ENCODE measurements around the gene CARNS1.

Gene CARNS1

DNA sequence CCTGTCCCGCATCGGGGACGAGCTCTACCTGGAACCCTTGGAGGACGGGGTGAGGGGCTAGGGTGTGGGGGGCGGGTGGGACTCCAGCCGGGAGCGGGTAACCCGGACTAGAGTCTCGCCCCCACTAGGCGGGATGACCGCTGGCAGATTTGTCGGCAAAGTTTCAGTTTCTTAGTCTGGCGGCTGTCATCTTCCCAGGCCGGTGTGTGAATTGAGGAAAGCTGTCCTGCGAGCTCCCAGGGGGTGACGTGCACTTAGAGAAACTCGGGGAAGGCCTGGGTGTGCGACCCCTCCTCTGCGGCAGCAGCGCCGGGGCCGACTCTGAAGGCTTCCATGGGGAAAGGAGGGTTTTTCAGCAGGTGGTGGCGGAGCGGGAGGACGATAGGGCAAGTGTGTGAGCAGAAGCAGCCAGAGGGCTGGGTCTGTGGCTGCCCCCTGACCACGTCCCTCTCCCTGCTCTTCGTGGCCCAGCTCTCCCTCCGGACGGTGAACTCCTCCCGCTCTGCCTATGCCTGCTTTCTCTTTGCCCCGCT lies 23.2 kb upstream of the CARNS1 start:
- Histone ChIP-seq H3K4me3 (ENCODE audit: low read length) (peak overlapping the region; percentile 67), H3K4me1 (ENCODE audit: control insufficient read depth, low read depth, low read length) (no peaks in the 10 kb centered on the region), H3K9me3 (ENCODE audit: control insufficient read depth, low read depth, low read length) (no peaks in the 10 kb centered on the region), H3K36me3 (ENCODE audit: control insufficient read depth, low read depth, low read length) (peaks cover 3% of the 10 kb centered on the region), H3K27ac (ENCODE audit: low read length) (no peak overlapping the region), H3K9ac (ENCODE audit: low read length) (peak overlapping the region; percentile 62), H3K27me3 (ENCODE audit: control insufficient read depth, insufficient read depth, low read length) (peaks cover 5% of the 10 kb centered on the region)

DNA sequence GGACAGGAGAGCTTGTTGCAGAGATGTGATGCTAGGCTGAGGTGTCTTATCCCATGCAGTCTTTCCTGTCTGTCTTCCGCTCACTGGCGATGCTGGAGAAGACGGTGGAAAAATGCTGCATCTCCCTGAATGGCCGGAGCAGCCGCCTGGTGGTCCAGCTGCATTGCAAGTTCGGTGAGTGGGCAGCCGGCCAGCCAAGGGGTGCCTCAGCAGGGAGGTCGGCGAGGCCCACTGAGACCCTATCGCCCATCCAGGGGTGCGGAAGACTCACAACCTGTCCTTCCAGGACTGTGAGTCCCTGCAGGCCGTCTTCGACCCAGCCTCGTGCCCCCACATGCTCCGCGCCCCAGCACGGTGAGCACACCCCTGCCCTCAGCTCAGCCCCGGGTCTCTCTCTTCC lies 22.0 kb upstream of the CARNS1 start:
- no peak overlapping the region for H3K4me3 ChIP-seq (ENCODE audit: low read length)
- H3K9ac ChIP-seq (ENCODE audit: low read length) = no peak overlapping the region

DNA sequence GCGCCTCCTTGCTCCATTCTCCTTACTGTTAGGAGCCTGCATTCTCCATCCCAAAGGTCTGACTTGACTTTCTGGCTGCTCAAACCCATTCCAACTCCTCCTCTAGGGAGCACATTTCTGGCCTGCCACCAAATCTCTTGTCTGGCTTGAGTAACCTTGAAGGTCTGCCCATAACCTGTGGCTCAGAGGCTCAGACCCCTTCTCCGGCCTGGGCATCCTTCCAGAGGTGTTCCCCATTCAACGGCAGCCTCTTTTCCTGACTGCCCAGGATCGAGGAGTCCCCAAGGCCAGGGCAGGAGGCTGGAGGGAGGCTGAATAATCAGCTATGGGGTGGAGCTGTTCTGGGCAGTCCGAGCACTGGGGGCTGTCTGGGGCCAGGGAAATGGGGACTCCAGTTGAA lies 21.5 kb upstream of the CARNS1 start:
- H3K4me1 ChIP-seq (ENCODE audit: control insufficient read depth, low read depth, low read length) = no peaks in the 10 kb centered on the region
- H3K36me3 ChIP-seq (ENCODE audit: control insufficient read depth, low read depth, low read length) = peaks cover 19% of the 10 kb centered on the region

More for the DNA sequence above, 22.0 kb upstream of the CARNS1 start:
- H3K36me3 ChIP-seq (ENCODE audit: control insufficient read depth, low read depth, low read length) = peaks cover 14% of the 10 kb centered on the region
- H3K4me1 ChIP-seq (ENCODE audit: control insufficient read depth, low read depth, low read length) = no peaks in the 10 kb centered on the region
- H3K27me3 ChIP-seq (ENCODE audit: control insufficient read depth, insufficient read depth, low read length) = peaks cover 5% of the 10 kb centered on the region
- no peaks in the 10 kb centered on the region for H3K9me3 ChIP-seq (ENCODE audit: control insufficient read depth, low read depth, low read length)
- no peak overlapping the region for H3K27ac ChIP-seq (ENCODE audit: low read length)

DNA sequence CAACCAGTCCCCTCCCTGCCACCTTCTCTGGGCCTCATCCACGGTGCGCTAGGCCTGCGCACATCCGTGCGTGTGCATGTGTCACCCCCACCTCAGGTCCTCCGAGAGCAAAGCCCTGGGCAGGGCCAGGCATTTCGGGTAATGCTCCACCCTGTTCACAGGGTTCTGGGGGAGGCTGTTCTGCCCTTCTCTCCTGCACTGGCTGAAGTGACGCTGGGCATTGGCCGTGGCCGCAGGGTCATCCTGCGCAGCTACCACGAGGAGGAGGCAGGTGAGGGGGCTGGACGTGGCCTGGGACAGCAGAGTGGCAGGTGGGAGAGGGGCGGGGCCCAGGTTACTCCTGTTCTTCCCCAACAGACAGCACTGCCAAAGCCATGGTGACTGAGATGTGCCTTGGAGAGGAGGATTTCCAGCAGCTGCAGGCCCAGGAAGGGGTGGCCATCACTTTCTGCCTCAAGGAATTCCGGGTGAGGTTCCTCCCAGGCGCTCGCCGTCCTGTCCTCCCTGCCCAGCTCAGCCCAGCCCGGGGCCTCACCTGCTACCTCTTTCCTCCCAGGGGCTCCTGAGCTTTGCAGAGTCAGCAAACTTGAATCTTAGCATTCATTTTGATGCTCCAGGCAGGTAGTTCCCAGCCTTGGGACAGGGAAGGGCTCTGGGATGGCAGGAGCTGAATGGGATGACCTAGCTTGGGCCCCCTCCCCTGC lies 19.8 kb upstream of the CARNS1 start:
- Histone ChIP-seq H3K36me3 (ENCODE audit: control insufficient read depth, low read depth, low read length) (peaks cover 24% of the 10 kb centered on the region), H3K4me3 (ENCODE audit: low read length) (no peak overlapping the region), H3K27ac (ENCODE audit: low read length) (no peak overlapping the region), H3K4me1 (ENCODE audit: control insufficient read depth, low read depth, low read length) (no peaks in the 10 kb centered on the region), H3K9me3 (ENCODE audit: control insufficient read depth, low read depth, low read length) (no peaks in the 10 kb centered on the region), H3K9ac (ENCODE audit: low read length) (no peak overlapping the region), H3K27me3 (ENCODE audit: control insufficient read depth, insufficient read depth, low read length) (peaks cover 5% of the 10 kb centered on the region)

More for the DNA sequence above, 21.5 kb upstream of the CARNS1 start:
- Histone ChIP-seq H3K9me3 (ENCODE audit: control insufficient read depth, low read depth, low read length) (no peaks in the 10 kb centered on the region), H3K9ac (ENCODE audit: low read length) (no peak overlapping the region), H3K27me3 (ENCODE audit: control insufficient read depth, insufficient read depth, low read length) (peaks cover 5% of the 10 kb centered on the region), H3K27ac (ENCODE audit: low read length) (no peak overlapping the region), H3K4me3 (ENCODE audit: low read length) (no peak overlapping the region)

DNA sequence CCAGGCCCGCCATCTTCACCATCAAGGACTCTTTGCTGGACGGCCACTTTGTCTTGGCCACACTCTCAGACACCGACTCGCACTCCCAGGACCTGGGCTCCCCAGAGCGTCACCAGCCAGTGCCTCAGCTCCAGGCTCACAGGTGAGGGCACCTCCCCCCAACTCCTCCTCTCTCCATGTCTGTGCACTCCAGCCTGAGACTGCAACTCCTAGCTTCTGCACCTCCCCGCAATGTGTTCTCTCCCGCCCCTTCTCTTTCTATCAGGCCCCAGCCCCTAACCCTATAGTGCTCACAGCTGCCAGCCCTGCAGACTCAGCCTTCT lies 19.3 kb upstream of the CARNS1 start:
- Histone ChIP-seq H3K9me3 (ENCODE audit: control insufficient read depth, low read depth, low read length) (no peaks in the 10 kb centered on the region), H3K27ac (ENCODE audit: low read length) (no peak overlapping the region), H3K9ac (ENCODE audit: low read length) (no peak overlapping the region), H3K27me3 (ENCODE audit: control insufficient read depth, insufficient read depth, low read length) (peaks cover 5% of the 10 kb centered on the region), H3K36me3 (ENCODE audit: control insufficient read depth, low read depth, low read length) (peaks cover 24% of the 10 kb centered on the region), H3K4me3 (ENCODE audit: low read length) (no peak overlapping the region), H3K4me1 (ENCODE audit: control insufficient read depth, low read depth, low read length) (no peaks in the 10 kb centered on the region)

DNA sequence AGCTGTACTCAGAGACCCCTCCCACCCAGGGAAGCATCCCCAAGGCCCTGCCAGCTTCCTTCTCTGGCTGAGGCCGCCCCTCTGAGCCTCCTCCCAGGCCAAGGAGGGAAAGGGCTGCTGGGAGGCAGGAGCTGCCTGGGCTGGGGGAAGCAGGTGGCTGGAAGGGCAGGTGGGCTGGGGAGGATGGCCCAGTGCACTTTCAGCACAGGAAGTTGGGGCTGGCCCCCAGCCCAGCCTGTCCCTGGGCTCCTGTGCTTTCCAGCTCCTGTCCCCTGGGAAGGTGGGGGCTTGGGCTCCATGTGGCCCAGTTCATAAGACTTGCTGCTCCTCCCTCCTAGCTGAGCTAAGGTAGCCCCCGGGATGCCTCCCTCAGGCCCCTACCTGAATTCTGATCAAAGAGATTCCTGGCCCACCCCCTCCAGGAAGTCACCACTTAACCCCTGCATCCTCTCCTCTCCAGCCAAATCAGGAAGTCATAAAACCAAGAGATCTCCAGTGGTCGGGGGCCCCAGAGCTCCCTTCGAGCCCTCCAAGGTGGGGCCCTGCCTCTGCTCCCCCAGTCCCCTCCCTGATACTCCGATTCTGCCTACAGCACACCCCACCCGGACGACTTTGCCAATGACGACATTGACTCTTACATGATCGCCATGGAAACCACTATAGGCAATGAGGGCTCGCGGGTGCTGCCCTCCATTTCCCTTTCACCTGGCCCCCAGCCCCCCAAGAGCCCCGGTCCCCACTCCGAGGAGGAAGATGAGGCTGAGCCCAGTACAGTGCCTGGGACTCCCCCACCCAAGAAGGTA lies 18.7 kb upstream of the CARNS1 start:
- no peak overlapping the region for H3K9ac ChIP-seq (ENCODE audit: low read length)
- H3K27ac ChIP-seq (ENCODE audit: low read length) = no peak overlapping the region
- no peak overlapping the region for H3K4me3 ChIP-seq (ENCODE audit: low read length)
- peaks cover 24% of the 10 kb centered on the region for H3K36me3 ChIP-seq (ENCODE audit: control insufficient read depth, low read depth, low read length)
- H3K9me3 ChIP-seq (ENCODE audit: control insufficient read depth, low read depth, low read length) = no peaks in the 10 kb centered on the region
- H3K4me1 ChIP-seq (ENCODE audit: control insufficient read depth, low read depth, low read length) = no peaks in the 10 kb centered on the region
- peaks cover 5% of the 10 kb centered on the region for H3K27me3 ChIP-seq (ENCODE audit: control insufficient read depth, insufficient read depth, low read length)

DNA sequence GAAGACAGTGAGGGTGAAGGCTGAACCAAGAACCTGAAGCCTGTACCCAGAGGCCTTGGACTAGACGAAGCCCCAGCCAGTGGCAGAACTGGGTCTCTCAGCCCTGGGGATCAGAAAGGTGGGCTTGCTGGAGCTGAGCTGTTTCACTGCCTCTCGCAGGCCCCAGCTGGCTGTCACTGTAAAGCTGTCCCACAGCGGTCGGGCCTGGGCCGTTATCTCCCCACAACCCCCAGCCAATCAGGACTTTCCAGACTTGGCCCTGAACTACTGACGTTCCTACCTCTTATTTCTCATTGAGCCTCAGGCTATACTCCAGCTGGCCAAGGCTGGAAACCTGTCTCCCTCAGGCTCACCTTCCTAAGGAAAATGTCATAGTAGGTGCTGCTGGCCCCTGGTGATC lies 17.9 kb upstream of the CARNS1 start:
- peaks cover under 1% of the 10 kb centered on the region for H3K27me3 ChIP-seq (ENCODE audit: control insufficient read depth, insufficient read depth, low read length)
- H3K4me1 ChIP-seq (ENCODE audit: control insufficient read depth, low read depth, low read length) = peaks cover 5% of the 10 kb centered on the region
- peaks cover 24% of the 10 kb centered on the region for H3K36me3 ChIP-seq (ENCODE audit: control insufficient read depth, low read depth, low read length)
- no peak overlapping the region for H3K27ac ChIP-seq (ENCODE audit: low read length)
- no peak overlapping the region for H3K9ac ChIP-seq (ENCODE audit: low read length)
- H3K4me3 ChIP-seq (ENCODE audit: low read length) = no peak overlapping the region
- no peaks in the 10 kb centered on the region for H3K9me3 ChIP-seq (ENCODE audit: control insufficient read depth, low read depth, low read length)

DNA sequence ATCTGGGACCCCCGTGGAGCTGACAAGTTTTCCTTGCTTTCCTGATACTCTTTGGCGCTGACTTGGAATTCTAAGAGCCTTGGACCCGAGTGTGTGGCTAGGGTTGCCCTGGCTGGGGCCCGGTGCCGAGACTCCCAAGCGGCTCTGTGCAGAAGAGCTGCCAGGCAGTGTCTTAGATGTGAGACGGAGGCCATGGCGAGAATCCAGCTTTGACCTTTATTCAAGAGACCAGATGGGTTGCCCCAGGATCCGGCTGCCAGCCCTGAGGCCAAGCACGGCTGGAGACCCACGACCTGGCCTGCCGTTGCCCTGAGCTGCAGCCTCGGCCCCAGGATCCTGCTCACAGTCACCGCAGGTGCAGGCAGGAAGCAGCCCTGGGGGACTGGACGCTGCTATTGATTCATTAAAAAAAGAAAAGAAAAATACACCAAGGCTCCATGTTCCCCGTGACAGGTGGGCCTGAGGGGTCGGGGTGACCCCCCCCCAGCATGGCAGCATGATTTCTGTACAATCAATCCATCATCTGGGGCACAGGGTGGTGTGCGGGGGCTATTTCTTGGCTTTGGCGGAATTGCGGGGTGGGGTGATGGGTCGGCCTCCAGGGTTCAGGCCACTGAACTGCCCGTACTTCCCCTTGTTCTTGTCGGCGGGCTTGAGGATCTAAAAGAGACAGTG lies 17.4 kb upstream of the CARNS1 start:
- H3K4me1 ChIP-seq (ENCODE audit: control insufficient read depth, low read depth, low read length) = peaks cover 5% of the 10 kb centered on the region
- no peaks in the 10 kb centered on the region for H3K27me3 ChIP-seq (ENCODE audit: control insufficient read depth, insufficient read depth, low read length)
- H3K27ac ChIP-seq (ENCODE audit: low read length) = no peak overlapping the region
- no peak overlapping the region for H3K9ac ChIP-seq (ENCODE audit: low read length)
- H3K4me3 ChIP-seq (ENCODE audit: low read length) = no peak overlapping the region
- H3K36me3 ChIP-seq (ENCODE audit: control insufficient read depth, low read depth, low read length) = peaks cover 24% of the 10 kb centered on the region
- no peaks in the 10 kb centered on the region for H3K9me3 ChIP-seq (ENCODE audit: control insufficient read depth, low read depth, low read length)

DNA sequence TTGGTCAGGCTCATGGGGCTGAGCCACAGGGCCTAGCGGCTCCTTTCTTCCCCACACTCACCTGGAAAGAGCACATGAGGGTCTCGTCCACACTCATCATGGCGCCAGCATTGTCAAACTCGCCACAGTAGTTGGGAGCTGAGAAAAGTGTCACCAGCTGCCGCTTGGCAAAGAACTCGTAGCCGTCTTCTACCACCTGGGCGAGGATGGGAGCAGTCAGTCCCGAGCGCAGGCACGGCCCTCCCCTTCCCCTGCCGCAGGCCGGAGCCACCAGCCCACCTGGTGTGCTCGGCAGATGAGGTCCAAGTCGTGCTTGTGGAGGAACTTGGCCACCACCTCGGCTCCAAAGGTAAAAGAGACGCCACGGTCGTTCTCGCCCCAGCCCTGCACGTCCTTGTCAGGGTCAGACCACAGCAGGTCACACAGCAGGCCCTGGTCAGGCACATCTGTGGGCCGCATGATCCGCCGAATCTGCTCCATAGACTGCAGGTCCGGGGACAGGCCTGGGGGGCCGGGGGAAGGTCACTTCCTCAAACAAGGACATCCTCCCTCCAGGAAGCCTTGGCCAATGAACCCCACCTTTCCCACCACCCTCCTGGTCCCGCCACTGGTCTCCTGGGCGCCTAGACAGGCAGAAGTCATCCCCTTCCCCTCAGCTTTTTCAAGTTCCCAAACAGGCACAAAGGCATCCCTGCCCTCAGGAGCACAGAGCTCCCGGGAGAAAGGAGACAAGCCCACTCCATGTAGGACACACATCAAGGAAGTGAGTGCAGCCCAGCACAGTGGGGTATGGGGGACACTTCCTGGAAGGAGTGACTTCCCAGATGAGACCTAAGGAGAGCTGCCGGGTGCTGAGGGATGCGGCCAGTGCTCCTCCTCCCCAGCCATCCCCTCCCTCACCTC lies 16.6 kb upstream of the CARNS1 start:
- no peak overlapping the region for H3K27ac ChIP-seq (ENCODE audit: low read length)
- H3K9ac ChIP-seq (ENCODE audit: low read length) = no peak overlapping the region
- no peak overlapping the region for H3K4me3 ChIP-seq (ENCODE audit: low read length)
- H3K9me3 ChIP-seq (ENCODE audit: control insufficient read depth, low read depth, low read length) = no peaks in the 10 kb centered on the region
- H3K27me3 ChIP-seq (ENCODE audit: control insufficient read depth, insufficient read depth, low read length) = no peaks in the 10 kb centered on the region
- H3K4me1 ChIP-seq (ENCODE audit: control insufficient read depth, low read depth, low read length) = peaks cover 5% of the 10 kb centered on the region
- H3K36me3 ChIP-seq (ENCODE audit: control insufficient read depth, low read depth, low read length) = peaks cover 24% of the 10 kb centered on the region

DNA sequence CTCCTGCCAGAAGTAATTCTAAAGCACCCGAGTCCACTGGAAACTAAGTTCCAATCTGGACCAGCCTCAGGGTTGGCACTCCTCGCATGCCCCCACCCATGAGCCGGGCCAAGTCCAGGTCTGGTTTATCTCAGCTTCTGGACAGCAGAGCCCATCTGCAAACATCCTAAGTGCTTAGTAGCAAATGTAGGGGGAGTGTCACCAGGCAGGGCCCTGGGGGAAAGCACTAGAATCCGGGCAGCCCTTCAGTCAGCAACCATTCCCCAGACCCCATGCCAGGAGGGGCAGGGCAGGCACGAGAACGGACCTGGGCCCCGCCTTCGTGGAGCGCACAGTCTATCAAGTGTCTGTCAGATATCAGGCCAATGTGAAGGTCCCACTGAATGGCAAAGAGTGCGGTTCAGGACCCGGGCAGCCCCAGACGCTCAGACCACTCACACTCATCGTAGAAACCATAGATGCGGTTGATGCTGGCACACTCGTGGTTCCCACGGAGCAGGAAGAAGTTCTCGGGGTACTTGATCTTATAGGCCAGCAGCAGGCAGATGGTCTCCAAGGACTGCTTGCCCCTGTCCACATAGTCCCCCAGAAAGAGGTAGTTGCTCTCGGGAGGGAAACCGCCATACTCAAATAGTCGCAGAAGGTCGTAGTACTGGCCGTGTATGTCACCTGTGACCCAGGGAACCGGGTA lies 15.1 kb upstream of the CARNS1 start:
- Histone ChIP-seq H3K27ac (ENCODE audit: low read length) (no peak overlapping the region), H3K4me3 (ENCODE audit: low read length) (peak overlapping the region; percentile 71), H3K4me1 (ENCODE audit: control insufficient read depth, low read depth, low read length) (peaks cover 5% of the 10 kb centered on the region), H3K9me3 (ENCODE audit: control insufficient read depth, low read depth, low read length) (no peaks in the 10 kb centered on the region), H3K36me3 (ENCODE audit: control insufficient read depth, low read depth, low read length) (peaks cover 24% of the 10 kb centered on the region), H3K27me3 (ENCODE audit: control insufficient read depth, insufficient read depth, low read length) (no peaks in the 10 kb centered on the region), H3K9ac (ENCODE audit: low read length) (peak overlapping the region; percentile 67)

Measured in iPS-18a (cell line).